GM18505 (cell line): ENCODE measurements around the gene CACNA1C.

Experiments
- ATAC-seq: cut with Tn5 transposase; IDR thresholded peaks from one replicate; pipeline ENCODE4 v1.9.1; 2021; ENCODE audit not compliant: unreplicated experiment
- POLR2A ChIP-seq: IDR thresholded peaks from 4 replicates; pipeline ENCODE4 v1.6.1; 2011; ENCODE audit warnings: borderline replicate concordance; ENCODE audit not compliant: insufficient read depth, insufficient read length; ENCODE audit errors: extremely low read depth

CACNA1C gene

GRCh38 chr12:2650261-2651067 lies 597.7 kb downstream of the CACNA1C start:
- TF ChIP-seq POLR2A, result no peak
- ATAC-seq, result no peak

GRCh38 chr12:2651068-2651965 lies 598.5 kb downstream of the CACNA1C start:
- no peak for TF ChIP-seq POLR2A
- no peak for ATAC-seq

GRCh38 chr12:2652011-2652400 lies 599.2 kb downstream of the CACNA1C start:
- ATAC-seq, result no peak
- no peak for TF ChIP-seq POLR2A

DNA sequence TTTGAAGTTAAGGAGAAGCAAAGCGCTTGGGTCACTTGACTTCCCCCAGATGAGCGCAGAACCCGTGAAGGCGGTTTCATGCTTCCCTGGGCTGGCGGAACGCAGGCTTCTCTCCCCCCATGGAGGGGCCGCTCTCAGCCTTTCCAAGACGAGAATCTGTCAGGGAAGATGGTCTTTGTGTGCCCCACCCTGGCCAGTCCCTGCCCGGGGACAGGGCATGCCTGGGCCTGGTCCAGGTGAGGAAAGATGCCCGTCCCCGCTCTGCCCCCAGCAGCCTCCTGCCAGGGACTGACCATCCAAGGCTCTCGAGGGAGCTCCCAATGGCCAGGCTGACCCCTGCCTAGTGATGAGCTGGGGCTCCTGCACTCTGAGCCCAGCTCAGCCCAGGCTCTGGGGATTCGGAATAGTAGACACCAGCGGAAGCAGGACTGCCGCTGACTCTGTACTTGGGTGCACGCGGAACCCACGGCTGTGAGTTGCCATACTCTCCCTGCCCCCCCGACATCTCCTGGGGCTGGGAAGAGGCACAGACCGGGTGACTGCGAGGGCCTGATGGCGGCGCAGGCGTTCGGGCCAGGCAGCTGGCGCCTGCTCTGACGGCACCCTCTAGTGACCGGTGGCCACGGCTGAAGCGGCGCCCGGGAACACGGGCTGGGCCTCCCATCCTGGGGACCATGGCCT lies 599.8 kb downstream of the CACNA1C start:
- ATAC-seq, result no peak
- no peak for TF ChIP-seq POLR2A

- TF ChIP-seq POLR2A, result no peak
- no peak for ATAC-seq
Measured at GRCh38 chr12:2653461-2653965, 600.7 kb downstream of the CACNA1C start.

DNA sequence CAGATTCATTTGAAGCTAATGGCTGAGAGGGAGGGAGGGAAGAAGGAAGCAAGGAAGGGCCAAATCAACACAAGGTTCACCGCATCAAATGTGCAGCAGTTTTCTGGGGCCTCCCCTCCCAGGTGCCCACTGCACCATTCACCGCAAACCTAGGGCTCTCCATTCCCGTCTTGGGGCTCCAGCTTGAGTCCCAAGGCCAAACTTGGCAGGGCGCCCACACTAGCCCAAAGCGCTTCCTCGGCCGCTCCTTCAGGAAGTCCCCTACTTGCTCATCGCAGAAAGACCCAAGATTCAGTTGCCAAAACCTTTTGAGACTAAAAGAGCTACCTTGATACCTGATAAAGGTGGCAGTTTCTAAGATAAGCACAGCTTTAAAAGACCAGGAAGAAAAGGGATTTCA lies 601.5 kb downstream of the CACNA1C start:
- TF ChIP-seq POLR2A, result no peak
- no peak for ATAC-seq

- ATAC-seq, result no peak
- TF ChIP-seq POLR2A, result no peak
Measured at GRCh38 chr12:2654741-2655140, 602.0 kb downstream of the CACNA1C start.

DNA sequence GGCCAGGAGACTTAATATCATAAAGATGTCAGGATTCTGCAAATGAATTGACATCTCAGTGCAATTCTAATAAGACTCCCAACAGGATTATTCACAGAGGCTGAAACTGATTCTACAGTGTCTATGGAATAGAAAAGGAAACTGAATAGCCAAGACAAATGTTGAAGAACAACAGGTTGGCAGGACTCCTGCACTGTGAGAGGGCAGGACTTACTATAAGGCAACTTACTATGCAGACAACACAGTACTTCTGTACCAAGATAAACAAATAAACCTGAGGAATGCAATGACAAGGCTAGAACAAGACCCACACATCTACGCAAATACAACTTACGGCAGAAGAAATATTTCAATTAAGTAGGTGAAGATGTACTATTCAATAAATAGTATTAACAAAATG lies 609.7 kb downstream of the CACNA1C start:
- TF ChIP-seq POLR2A, result no peak
- no peak for ATAC-seq

- no peak for ATAC-seq
- no peak for TF ChIP-seq POLR2A
Measured at GRCh38 chr12:2664721-2665577, 612.2 kb downstream of the CACNA1C start.

DNA sequence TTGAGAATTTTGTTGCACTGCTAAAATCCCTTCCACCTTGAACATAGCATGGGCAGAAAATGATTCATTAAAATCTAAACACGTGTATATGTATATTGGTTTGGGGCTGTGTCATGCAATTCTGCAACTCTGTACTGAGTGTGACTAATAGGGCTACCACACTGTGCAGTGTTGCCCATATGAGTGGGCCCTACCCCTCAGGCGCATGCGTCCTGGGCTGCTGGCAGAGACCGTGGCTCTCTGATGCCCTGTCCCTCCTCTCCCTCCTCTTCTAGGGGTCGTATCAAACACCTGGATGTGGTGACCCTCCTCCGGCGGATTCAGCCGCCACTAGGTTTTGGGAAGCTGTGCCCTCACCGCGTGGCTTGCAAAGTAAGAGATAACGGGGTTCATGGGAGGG lies 613.6 kb downstream of the CACNA1C start:
- no peak for TF ChIP-seq POLR2A
- no peak for ATAC-seq

GRCh38 chr12:2666846-2667245 lies 614.1 kb downstream of the CACNA1C start:
- TF ChIP-seq POLR2A, result no peak
- no peak for ATAC-seq

DNA sequence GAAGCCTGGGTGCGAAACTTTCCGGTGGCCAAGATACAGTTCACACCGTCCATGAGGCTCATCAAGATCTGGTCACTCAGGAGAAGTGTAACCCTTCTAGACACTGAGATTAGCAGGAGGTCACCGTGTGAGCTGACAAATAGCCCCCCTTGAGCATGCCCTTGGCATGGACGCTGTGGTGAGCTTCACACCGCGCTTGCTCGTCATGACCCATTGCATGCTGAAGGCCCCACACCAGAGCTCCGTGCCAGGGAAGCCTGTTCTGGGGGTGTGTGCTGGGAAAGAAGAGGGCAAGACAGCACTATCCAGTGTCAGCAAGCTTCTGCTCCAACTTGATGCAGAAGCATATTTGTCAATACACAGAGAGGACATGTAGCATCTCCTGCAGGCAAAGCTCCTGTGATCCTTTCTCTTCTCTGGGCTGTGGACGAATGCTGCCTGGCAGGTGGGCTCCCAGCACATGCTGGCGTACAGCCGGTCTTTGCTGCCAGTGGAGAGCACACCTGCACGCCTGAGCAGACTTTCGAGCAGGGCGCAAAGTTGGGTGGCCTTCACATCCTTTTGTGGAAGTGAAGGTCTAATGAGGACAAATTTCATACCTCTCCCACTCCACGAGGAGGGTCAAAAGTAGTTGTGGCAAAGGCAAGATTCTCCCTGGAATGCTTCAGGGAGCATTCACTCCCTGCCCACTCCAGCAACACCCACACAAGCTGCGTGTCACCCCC lies 615.1 kb downstream of the CACNA1C start:
- TF ChIP-seq POLR2A, result no peak
- no peak for ATAC-seq
